Esophagus squamous epithelium (tissue), 5 donors: ENCODE measurements around the gene ASS1. TPM values are rescaled to one million over a fixed set of nuclear protein-coding genes. Genes with fewer than 3 reads are reported as not detected.

Source experiments
- DNase-seq: peaks from one replicate; lab custom pipeline; 2025; lab: John Stamatoyannopoulos, UW
- H3K27ac ChIP-seq, 4 donors: fragments of 200-600 bp; sonication (generic); one replicate each; pipeline ENCODE4 v1.5.1; 2016 to 2019; ENCODE audit warnings: mild to moderate bottlenecking in 1 of 4
- H3K27me3 ChIP-seq, 4 donors: fragments of 200-600 bp; sonication (generic); 1 replicate in 3 of 4; 2 replicates in 1 of 4; pipeline versions ENCODE4 v1.5.1 to v1.6.0; 2017 to 2021; ENCODE audit warnings: antibody characterized with exemption in 1 of 4
- H3K36me3 ChIP-seq, 3 donors: fragments of 200-600 bp; sonication (generic); one replicate each; pipeline ENCODE4 v1.5.1; 2016 to 2019
- H3K4me1 ChIP-seq, 3 donors: fragments of 200-600 bp; sonication (generic); one replicate each; pipeline ENCODE4 v1.5.1; 2017 to 2019
- H3K4me3 ChIP-seq, 4 donors: fragments of 200-600 bp; sonication (generic); 1 replicate in 3 of 4; 2 replicates in 1 of 4; pipeline ENCODE4 v1.5.1; 2016 to 2019; ENCODE audit warnings: mild to moderate bottlenecking in 2 of 4, moderate library complexity in 1 of 4
- H3K9me3 ChIP-seq, 3 donors: fragments of 200-600 bp; sonication (generic); one replicate each; pipeline ENCODE4 v1.5.1; 2016 to 2019
- POLR2A ChIP-seq, 4 donors: fragments of 450-650 bp; IDR thresholded peaks; one replicate each; pipeline ENCODE4 v1.6.1; 2017; ENCODE audit warnings: antibody characterized with exemption in 4 of 4, mild to moderate bottlenecking in 4 of 4, moderate library complexity in 3 of 4
- WGBS, 2 donors: methylation state at CpG; one replicate each; pipeline ENCODE4 v1.1.5; 2018; 5-methylcytosine and 5-hydroxymethylcytosine counted together
- intact Hi-C: fragments of 100-400 bp; cut with DNase I; formaldehyde crosslinking; loops from one replicate; pipeline ENCODE4 v1.15.0; 2022
- total RNA-seq, 4 donors: library from RNA; depleted of rRNA; stranded (reverse); fragments of >200 nt; gene quantifications; one replicate each; pipeline ENCODE4 v1.1.0, GENCODE V29; 2016
- TF ChIP-seq, protein P1 (sequence below), 6 experiments: fragments of 450-650 bp in 4 of 6; fragments of 200-600 bp in 2 of 6; sonication (generic) in 2 of 6; IDR thresholded peaks; one replicate each; pipeline ENCODE4 v1.5.1; 2016 to 2019; ENCODE audit warnings: antibody characterized with exemption in 6 of 6, mild to moderate bottlenecking in 4 of 6, moderate library complexity in 4 of 6
- donor health status: DM: yes; HTN: yes; CAD: no.

ASS1 gene
- total RNA-seq, 4 donors from 2014 or later, result 33.5 to 203 (median 85.2) TPM

DNA sequence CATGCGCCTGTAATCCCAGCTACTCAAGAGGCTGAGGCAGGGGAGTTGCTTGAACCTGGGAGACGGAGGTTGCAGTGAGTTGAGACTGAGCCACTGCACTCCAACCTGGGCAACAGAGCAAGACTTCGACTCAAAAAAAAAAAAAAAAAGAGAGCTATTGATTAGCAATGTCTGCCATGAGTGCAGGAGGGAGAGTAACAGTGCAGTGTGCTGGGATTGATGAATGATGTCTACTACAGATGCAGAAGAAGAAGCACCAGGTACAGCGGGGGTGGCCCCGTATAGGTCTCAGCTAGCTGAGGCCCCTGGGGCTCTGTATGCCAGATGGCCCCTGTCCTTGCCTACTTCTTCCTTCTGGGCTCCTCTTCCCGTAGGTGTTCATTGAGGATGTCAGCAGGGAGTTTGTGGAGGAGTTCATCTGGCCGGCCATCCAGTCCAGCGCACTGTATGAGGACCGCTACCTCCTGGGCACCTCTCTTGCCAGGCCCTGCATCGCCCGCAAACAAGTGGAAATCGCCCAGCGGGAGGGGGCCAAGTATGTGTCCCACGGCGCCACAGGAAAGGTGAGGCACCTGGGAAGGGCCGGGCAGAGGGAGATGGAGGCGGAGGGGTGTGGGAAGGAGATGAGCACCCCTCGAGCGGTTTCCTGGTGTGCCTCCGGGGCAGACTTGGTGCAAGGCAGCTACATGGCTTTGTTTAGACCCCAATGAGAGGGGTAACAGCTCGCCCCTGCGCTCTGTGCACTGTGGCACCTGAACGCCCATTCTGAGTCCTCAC, 13.5 kb downstream of the ASS1 start:
- WGBS, 2 donors, result 83 to 89% methylated on average over 17 to 18 of the region's 23 CpGs
- H3K27ac ChIP-seq, result no peak overlapping the region
- peaks cover 0 to 17% (median 0%) of the 10 kb centered on the region in 3 donors for H3K36me3 ChIP-seq
- peaks cover 0 to 4% (median 0%) of the 10 kb centered on the region in 4 donors for H3K27me3 ChIP-seq
- TF ChIP-seq POLR2A (IDR thresholded peaks at IDR 0.05), result no peak
- TF ChIP-seq, protein P1, sequence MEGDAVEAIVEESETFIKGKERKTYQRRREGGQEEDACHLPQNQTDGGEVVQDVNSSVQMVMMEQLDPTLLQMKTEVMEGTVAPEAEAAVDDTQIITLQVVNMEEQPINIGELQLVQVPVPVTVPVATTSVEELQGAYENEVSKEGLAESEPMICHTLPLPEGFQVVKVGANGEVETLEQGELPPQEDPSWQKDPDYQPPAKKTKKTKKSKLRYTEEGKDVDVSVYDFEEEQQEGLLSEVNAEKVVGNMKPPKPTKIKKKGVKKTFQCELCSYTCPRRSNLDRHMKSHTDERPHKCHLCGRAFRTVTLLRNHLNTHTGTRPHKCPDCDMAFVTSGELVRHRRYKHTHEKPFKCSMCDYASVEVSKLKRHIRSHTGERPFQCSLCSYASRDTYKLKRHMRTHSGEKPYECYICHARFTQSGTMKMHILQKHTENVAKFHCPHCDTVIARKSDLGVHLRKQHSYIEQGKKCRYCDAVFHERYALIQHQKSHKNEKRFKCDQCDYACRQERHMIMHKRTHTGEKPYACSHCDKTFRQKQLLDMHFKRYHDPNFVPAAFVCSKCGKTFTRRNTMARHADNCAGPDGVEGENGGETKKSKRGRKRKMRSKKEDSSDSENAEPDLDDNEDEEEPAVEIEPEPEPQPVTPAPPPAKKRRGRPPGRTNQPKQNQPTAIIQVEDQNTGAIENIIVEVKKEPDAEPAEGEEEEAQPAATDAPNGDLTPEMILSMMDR (IDR thresholded peaks at IDR 0.05), result no peak
- no peak for DNase-seq
- H3K9me3 ChIP-seq, result no peaks in the 10 kb centered on the region
- intact Hi-C loops, result no loop called here
- no peak overlapping the region for H3K4me3 ChIP-seq
- H3K4me1 ChIP-seq, result peaks cover 0 to 11% (median 0%) of the 10 kb centered on the region in 3 donors

DNA sequence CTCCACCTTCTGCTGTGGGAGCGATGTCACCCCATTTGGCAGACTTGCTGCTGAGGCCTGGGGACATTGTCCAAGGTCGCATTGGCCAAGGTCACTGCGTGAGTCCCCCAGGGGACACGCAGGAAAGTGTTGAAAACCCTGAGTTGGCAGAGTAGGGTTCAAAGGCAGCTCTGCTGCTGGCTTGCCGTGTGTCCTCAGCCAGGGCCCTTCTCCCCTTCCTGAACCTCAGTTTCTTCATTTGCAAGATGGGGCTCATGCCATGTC, 14.0 kb downstream of the ASS1 start:
- WGBS, 2 donors, result 88 to 90% methylated on average over 2 to 4 of the region's 5 CpGs
- TF ChIP-seq, protein P1 (IDR thresholded peaks at IDR 0.05), result no peak
- no peak for TF ChIP-seq POLR2A (IDR thresholded peaks at IDR 0.05)
- H3K27ac ChIP-seq, result no peak overlapping the region
- peaks cover 0 to 7% (median 0%) of the 10 kb centered on the region in 3 donors for H3K4me1 ChIP-seq
- H3K4me3 ChIP-seq, result no peak overlapping the region
- H3K36me3 ChIP-seq, result peaks cover 0 to 22% (median 0%) of the 10 kb centered on the region in 3 donors
- DNase-seq, result no peak
- H3K9me3 ChIP-seq, result no peaks in the 10 kb centered on the region
- intact Hi-C loops, result no loop called here
- peaks cover 0 to 4% (median 0%) of the 10 kb centered on the region in 4 donors for H3K27me3 ChIP-seq

DNA sequence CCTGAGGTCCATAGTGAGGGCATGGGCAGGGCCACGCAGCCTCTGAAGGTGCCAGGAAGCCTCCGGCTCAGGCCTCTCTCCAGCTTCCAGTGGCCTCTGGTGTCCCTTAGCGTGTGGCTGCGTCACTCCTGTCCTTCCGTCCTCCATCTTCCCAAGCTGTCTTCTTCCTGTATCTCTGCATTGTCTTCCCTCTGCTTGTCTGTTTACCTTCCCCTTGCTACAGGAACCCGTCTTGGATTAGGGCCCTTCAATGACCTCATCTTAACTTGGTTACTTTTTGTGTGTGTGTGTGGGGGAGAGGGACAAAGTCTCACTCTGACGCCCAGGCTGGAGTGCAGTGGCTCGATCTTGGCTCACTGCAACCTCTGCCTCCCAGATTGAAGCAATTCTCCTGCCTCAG, 14.4 kb downstream of the ASS1 start:
- WGBS, 2 donors, result 76 to 79% methylated on average over 6 to 7 of the region's 8 CpGs
- peaks cover 0 to 4% (median 0%) of the 10 kb centered on the region in 4 donors for H3K27me3 ChIP-seq
- TF ChIP-seq, protein P1 (IDR thresholded peaks at IDR 0.05), result no peak
- TF ChIP-seq POLR2A (IDR thresholded peaks at IDR 0.05), result no peak
- no peaks in the 10 kb centered on the region for H3K9me3 ChIP-seq
- H3K4me3 ChIP-seq, result no peak overlapping the region
- peaks cover 0 to 7% (median 0%) of the 10 kb centered on the region in 3 donors for H3K4me1 ChIP-seq
- peaks cover 0 to 25% (median 0%) of the 10 kb centered on the region in 3 donors for H3K36me3 ChIP-seq
- intact Hi-C loops, result no loop called here
- DNase-seq, result no peak
- H3K27ac ChIP-seq, result no peak overlapping the region

DNA sequence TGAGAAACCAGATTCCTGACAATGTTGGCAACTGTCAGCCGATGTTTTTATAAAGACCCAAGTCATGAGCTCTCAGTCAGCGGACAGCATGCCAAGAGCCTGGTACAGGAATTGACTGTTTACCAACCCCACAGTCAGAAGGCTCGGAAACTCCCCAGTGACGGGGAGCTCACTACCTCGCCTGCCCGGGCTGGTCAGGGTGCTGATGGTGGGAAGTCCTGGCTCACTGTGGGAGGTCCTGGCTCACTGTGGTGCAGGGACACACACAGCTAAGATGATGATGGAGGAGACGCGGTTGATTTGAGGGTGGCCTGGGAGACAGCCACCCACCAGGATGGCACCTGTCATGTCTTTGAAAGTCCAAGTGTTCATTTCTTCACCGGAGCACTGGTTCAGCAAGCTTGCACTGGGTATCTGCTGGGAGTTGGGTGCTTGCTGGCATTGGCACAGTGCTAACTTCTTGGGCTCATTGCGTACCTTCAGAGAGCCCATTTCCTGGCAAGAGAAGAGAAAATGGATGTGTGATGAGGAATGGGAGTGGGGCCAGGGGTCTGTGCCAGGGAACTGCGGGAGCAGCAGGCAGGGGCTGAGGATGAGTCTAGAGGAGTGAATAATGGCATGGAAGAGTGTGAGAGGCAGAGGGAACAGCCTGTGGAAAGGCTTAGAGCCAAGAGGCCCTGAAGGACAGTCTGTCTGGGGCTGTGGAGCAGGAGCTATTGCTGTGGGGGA, 15.3 kb downstream of the ASS1 start:
- Histone ChIP-seq H3K27ac (no peak overlapping the region), H3K4me1 (peaks cover 0 to 7% (median 0%) of the 10 kb centered on the region in 3 donors)
- no peak for DNase-seq

More for the DNA sequence above, 15.3 kb downstream of the ASS1 start:
- Histone ChIP-seq H3K36me3 (peaks cover 0 to 32% (median 0%) of the 10 kb centered on the region in 3 donors), H3K9me3 (no peaks in the 10 kb centered on the region), H3K27me3 (peaks cover 0 to 4% (median 0%) of the 10 kb centered on the region in 4 donors), H3K4me3 (no peak overlapping the region)
- WGBS, 2 donors, result 69 to 71% methylated on average over 3 to 10 of the region's 11 CpGs
- intact Hi-C loops, result loop anchor here (2.0 kb wide), 1 partner anchor 221 kb away; no protein-coding TSS in a partner anchor
- TF ChIP-seq POLR2A (IDR thresholded peaks at IDR 0.05), result no peak
- TF ChIP-seq, protein P1 (IDR thresholded peaks at IDR 0.05), result no peak
